CD4-positive, alpha-beta T cell treated with Interferon alpha-2 for 1 hour (primary cell): Measurements from ENCODE around the gene SNRPD3.
"Not testable (repeated sequence)": the region's sequence is repeated elsewhere in the genome, so short reads cannot be mapped to it uniquely, and the experiment has no call there.

ENCODE experiments used
- DNase-seq, 2 donors: peaks; one replicate each; pipeline ENCODE4 v3.0.0-alpha.2; 2020 to 2022

Gene SNRPD3

GRCh38 chr22:24593559-24593835 lies 37.7 kb downstream of the SNRPD3 start:
- not testable (repeated sequence) for DNase-seq

- no peak for DNase-seq
These were observed 38.2 kb downstream of the SNRPD3 start for GRCh38 chr22:24593836-24594568.

GRCh38 chr22:24594569-24595120 lies 38.8 kb downstream of the SNRPD3 start:
- no peak for DNase-seq

- DNase-seq = no peak
These were observed 39.4 kb downstream of the SNRPD3 start for GRCh38 chr22:24595228-24595627.

DNA sequence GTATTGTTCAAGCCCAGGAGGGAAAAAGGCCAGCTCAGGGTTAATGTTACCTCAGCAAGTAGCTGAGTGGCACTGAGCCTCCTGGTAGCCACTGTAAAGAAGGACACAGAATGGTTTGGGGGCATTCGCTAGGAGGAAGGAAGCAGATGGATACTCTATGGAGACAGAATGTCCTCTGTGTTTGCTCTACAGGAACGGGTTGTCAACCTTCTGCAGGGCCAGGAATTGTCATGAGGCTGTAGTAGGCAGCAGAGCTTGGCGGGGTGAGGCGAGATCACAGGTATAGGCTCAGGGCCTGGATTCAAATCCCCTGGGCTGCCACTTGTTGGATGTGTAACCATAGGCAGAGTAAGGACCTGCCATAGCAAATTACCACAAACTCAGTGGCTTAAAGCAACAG lies 40.1 kb downstream of the SNRPD3 start:
- no peak for DNase-seq

- DNase-seq = not testable (repeated sequence)
These were observed 41.3 kb downstream of the SNRPD3 start for GRCh38 chr22:24597076-24597475.

DNA sequence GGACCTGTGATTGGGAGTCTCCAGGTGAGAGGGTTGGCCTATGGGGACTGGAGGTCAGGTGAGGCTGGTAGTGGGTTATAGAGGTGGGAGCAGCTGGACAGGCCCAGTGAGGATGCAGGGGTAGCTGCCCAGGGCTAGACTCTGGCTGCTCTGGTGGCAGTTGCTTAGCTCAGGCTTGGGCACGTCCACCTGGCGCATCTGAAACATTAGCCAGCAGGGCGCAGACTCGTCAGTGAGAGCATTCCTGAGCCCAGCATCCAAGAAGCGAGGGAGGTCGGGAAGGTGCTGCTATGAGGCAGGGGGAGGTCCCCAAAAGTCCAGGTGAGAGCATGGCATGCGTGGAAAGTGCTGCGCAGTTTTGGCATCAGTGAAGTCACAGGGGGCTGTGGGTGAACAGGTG lies 43.7 kb downstream of the SNRPD3 start:
- no peak for DNase-seq

GRCh38 chr22:24599958-24600715 lies 44.3 kb downstream of the SNRPD3 start:
- not testable (repeated sequence) for DNase-seq

- DNase-seq = peak; percentile 13 to 20
These were observed 45.7 kb downstream of the SNRPD3 start for GRCh38 chr22:24601217-24602104.

DNA sequence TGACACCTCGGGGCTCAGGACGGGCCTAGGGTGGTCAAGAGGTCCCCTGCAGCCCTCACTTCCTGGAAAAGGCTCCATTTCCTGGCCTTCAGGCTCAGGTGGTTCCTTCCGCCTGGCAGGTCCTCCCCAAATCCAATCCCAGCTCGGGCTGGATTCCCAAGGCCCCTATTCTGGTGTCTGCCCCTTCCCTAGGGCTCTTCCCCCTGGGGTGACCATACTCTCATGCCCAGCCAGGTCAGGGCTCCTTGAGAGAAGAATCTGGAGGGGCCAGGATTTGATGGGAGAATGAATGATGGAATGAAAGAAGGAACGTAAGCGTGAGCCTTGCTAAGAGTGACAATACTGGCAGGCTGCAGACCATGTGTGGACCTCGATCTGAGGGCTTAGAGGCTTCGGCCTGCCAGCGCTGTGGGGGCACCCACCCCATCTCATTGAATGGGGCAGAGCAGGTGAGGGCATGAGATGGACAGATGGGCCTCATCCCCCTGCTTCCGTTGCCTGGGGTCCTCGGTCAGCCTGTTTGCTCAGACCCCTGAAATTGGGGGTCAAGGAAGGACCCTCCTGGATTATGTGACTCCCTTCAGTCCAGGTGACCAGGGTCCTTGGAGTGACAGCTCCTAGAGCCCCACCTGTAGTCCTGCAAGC lies 46.4 kb downstream of the SNRPD3 start:
- DNase-seq = not testable (repeated sequence)

- DNase-seq = not testable (repeated sequence)
These were observed 47.3 kb downstream of the SNRPD3 start, which contains the start of gene GGT1 for GRCh38 chr22:24602847-24603769. Gene GGT1 (plus strand): TSS chr22:24603193. CDS start chr22:24611082, 7,889 bp downstream.

DNA sequence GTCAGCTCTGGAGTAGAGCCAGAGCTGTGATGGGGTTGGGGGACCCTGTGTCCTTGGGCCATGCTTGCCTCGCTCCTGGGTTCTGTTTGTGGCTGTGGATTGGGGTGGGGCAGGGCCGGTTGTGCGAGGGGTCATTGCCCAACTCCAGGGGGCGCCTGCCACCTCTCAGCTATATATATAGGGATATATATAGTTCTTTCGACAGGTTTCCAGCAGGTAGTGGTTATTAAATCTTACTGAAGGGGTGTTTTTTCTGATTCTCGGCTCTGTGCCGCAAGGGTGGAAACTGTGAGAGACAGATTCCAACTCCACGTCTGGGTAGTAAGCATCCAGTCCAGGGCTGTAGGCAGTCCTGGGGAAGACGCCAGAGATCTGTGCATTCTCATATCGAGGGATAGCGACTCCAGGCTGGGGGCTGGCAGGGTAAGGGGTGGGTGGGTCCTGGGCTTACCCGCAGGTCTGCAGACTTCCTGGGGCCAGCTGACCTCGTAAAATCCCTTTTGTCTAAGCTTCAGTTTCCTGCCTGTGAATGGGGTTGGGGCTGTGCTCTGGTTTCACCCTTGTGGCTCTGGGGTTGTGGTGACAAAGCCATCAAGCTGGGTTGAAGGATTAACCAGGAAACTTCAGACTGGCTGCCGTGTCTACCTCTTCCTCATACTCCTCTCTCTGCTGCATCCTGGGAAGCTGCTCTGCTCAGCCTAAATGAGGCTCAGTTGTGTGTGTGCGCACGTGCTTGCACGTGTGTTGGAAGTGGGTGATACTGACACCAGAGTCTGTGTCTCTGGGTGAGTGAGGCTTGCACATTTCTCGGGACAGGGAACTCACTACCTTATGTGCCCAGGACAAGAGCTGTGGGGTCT lies 48.2 kb downstream of the SNRPD3 start:
- peak in 1 of 2 donors; percentile 12 for DNase-seq

DNA sequence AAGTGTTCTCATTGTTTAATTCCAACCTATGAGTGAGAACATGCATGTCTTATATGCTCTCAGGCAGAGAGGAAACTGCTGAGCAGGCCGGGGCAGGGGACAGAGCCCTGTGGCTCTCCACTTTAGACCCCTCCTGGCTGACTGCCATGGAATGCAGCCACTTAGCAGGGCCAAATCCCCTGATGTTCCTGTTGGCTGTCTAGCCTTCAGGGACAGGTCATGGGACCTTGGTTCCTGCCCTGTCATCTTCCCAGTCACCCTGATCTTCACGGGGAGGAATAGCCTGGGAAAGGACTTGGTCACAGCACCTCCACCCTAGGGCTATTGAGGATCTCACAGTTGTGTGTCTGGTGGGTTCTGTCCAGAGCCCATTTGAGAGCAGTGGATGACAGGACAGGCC lies 50.5 kb downstream of the SNRPD3 start:
- DNase-seq = not testable (repeated sequence)

- DNase-seq = peak; percentile 66 to 67
These were observed 51.7 kb downstream of the SNRPD3 start for GRCh38 chr22:24607429-24607983.

DNA sequence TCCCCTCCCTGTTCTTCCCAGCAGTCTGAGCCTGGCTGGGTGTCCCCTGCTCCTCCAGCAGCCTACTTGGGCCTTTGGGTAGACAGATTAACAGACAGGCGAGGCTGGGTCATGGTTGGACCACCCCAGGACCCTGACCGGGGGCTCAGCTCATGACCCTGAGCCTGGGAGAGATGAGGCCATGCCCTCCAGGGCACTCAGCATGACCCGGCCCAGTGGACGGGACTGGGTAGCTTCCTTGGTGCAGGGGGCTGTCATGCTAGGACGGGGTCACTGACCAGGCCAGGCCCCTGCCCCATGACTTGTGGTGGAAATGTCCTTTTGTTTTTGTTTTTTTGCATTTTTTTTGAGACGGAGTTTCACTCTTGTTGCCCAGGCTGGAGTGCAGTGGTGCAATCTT lies 52.5 kb downstream of the SNRPD3 start:
- DNase-seq = not testable (repeated sequence)

- DNase-seq = not testable (repeated sequence)
These were observed 54.1 kb downstream of the SNRPD3 start for GRCh38 chr22:24609888-24610287.

DNA sequence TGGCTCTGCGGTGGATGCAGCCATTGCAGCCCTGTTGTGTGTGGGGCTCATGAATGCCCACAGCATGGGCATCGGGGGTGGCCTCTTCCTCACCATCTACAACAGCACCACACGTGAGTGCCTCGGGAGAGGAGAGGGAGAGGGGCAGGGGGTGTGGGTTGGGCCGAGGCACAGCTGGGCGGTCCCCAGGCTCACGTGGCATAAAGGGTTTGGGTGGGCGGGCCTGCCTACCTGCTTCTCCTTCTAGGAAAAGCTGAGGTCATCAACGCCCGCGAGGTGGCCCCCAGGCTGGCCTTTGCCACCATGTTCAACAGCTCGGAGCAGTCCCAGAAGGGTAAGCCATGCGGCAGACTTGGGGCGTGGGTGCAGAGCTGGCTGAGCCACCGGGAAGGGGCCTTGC lies 59.0 kb downstream of the SNRPD3 start:
- DNase-seq = not testable (repeated sequence)

DNA sequence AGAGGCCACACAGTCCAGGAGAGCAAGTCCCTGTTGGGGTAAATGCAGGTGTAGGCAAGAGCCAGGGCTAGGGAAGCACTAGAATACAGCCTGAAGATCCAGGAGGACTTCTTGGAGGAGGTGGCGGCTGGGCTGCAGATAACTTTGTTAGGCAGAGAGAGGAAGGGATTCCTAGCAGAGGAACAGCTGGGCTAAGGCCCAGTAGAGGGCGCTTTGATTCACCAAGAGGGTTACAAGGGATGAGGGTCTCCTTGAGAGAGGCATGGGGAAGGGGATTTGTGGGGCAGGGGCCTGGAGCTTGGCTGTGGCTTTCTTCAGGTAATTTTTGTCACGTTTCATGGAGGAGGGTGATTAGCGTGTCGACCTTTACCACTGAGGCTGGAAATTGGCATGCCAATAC lies 65.4 kb downstream of the SNRPD3 start:
- not testable (repeated sequence) for DNase-seq

- DNase-seq = not testable (repeated sequence)
These were observed 66.8 kb downstream of the SNRPD3 start for GRCh38 chr22:24622596-24622995.
